HG03060 (cell line): ENCODE measurements around the gene TYK2.

Experiments
- ATAC-seq: cut with Tn5 transposase; IDR thresholded peaks from one replicate; pipeline ENCODE4 v1.9.1; 2021; ENCODE audit warnings: low read depth, moderate number of reproducible peaks; ENCODE audit not compliant: unreplicated experiment

TYK2 gene

DNA sequence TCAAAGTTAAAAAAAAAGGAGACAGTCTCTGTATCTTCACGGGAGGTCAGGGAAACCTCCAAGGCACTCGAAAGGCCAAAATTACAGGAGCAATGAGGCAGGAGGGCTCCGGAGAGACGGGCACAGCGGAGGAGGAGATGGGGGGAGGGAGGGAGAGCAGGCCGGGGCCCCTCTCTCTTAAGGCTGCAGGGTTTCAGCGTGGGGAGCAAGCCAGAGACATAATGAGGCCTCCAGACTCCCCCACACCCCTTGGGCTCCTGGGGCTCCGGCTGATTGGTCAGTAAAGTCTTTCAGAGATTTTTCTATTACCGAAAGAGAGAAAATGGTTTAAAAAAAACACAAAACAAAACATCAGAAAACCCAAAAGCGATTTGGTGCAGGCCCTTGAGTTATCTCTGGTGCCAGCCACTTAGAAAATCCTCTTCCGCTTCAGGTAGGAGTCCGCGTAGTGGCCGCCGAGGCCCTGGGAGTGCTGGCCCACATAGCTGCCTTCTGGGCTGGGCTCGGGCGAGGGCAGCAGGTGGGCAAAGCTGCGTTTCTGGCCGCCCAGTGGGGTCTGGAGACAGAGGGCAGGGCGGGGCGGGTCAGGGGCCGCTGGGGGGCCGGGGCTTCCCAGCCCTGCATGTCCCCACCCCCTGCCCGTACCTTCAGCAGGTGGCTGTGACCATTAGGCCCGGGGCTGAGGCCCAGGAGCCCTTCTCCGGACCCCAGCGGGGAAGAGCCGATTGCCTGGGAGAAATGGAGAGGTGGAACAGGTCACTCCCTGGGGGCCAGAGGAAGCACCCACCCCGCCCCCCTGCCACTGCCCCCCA is 63.1 kb downstream of the TYK2 start:
- no peak for ATAC-seq

DNA sequence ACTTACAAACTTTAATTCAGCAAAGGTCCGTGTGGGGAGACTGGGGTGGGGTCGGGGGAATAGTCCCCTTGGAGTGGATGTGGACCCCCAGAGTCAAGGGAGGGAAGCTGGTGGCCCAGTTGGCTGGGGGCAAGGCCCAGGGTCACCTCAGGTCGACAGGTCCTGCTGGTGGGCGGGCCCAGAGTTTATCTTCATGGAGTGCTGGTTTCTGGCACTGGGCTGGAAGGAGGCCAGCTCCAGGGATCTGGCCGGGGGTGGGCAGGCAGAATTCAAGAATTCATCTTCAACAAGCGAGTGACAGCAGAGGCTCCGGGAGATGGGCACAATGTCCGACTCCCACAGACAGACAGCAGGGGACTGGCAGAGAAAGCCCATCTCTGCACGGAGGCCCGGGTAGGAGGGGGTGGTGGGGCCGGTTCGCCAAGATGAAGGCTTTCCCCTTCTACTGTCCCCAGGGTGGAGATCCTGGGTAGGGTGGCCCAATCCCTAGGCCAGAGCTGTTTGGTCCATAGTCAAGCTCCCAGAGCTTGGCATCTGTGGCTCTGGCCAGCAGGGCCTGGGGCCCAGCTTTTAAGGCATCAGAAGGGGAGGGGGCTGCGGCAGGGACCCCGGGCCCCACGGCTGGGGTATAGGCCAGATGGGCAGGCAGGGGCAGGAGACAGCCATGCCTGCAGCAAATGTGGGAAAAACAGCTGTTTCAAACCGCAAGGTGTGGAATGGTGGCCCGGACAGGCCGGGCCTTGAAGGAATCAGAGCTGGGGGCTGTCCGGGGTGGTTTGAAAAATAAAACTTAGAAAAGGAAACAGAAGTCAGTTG is 63.9 kb downstream of the TYK2 start:
- no peak for ATAC-seq

DNA sequence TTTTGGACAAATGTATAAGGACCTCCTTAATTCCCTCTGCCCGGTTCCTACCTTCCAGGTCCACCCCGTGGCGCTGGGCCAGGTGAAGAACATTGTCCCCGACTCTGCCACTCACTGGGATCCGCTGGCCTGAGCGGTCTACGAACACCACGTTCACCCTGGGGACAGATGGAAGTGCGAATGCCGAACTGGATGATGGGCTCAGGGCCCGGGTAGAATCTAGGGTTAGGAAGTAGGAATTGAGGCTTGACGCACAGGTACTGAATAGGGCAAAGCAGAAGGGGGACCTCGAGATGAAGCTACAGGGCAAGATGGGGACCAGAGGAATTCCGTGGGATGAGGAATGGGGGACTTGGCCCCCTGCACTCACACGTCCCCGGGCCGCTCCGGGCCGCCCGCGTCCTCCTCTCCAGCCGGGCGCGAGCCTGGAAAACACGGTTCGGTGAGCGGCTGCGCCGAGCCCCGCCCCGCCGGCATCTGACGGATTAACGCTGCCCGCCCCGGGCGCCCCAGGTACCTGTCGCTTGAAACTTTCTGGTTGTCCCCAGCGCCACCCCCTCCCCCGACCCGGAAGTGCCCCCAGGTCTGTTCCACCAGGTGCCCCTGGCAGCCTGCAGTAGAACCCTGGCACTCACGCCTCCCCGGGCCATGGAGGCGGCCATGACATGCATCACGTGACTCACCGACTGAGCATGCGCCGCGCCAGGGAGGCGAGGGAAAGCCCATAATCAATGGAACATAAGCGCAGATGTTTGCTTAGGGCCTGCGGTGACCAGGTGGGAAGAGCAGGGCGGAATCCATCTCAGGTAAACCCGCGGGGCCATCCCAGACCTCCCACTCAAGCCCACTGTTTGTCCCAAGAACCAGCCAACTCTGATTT is 64.8 kb downstream of the TYK2 start, which contains the start of gene FDX2:
Gene FDX2, minus strand, starts transcription at position 681 of the 880 bp plus-strand sequence. Its CDS starts 19 bp downstream, at position 662.
- ATAC-seq: no peak

DNA sequence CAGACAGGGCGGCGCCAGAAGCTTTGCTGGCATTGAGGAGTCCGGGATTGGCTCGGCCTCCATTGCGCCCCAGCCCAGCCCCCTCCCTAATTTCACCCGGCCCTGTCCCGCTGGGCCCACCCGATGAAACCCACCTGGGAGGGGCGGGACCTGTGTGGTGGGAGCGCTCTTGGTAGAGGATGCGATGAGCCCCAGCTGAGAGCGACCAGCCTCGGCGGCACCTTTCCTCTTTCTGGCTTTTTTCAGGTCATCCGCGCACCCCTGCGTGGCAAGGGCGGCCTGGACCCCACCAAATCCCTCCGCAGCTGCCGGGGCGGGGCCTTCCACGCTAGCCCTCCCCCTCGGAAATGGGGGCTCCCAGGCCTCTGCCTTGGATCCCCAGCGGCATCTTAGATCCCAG is 70.9 kb downstream of the TYK2 start, which contains the start of gene ZGLP1:
Gene ZGLP1, minus strand, starts transcription at position 393 of the 400 bp plus-strand sequence.
- ATAC-seq: no peak

DNA sequence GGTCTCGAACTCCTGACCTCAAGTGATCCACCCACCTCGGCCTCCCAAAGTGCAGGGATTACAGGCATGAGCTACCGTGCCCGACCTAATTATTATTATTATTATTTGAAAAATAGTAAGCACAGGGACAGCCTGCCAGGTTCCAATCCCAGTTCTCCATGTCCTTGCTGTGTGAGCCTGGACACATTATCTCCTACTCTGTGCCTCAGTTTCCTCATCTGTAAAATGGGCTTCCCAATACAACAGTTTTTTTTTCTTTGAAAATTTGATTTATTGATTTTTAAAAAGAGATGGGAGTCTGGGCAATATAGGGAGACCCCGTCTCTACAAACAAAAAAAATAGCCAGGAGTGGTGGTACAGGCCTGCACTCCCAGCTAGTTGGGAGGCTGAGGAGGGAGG is 74.0 kb downstream of the TYK2 start:
- ATAC-seq: no peak

DNA sequence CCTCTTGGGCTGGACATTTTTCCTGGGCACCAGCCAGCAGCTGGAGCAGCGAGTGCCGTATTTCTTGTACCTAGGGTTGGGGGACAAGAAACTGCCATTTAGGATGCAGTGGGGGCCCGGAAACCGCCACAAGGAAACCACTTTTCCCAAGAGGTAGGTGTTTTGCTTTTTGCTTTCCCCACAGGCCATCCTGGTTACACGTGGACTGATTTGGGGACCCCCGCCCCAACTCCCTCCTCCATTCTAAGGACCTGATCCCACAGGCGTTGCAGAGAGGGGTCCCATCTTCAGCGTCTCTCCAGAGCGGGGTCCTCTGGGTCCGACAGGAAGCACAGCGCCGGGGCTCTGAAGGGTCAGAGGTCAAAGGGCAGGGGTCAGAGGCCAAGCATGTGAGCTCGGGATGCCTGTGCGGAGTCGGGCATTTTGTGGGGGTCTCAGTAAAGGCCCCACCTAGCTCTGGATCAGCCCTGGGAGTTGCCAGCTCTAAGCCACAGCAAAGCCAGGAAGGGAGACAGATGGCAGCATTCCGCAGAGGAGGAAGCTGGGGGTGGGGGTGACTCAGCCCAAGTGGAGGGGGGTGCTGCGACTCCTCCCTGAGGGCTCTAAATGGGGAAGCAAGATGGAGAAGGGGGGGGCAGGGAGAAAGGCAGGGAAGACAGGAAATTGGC is 75.1 kb downstream of the TYK2 start:
- ATAC-seq: no peak
